HG02798 (cell line): ENCODE measurements around the gene NRXN3.
"Not testable (repeated sequence)": the region's sequence is repeated elsewhere in the genome, so short reads cannot be mapped to it uniquely, and the experiment has no call there.

ENCODE experiments used
- ATAC-seq: cut with Tn5 transposase; IDR thresholded peaks from one replicate; pipeline ENCODE4 v1.9.1; 2021; ENCODE audit warnings: mild to moderate bottlenecking; ENCODE audit not compliant: unreplicated experiment, poor library complexity

The NRXN3 gene

GRCh38 chr14:78451319-78451695 lies 281.1 kb downstream of the NRXN3 start:
- ATAC-seq = no peak

DNA sequence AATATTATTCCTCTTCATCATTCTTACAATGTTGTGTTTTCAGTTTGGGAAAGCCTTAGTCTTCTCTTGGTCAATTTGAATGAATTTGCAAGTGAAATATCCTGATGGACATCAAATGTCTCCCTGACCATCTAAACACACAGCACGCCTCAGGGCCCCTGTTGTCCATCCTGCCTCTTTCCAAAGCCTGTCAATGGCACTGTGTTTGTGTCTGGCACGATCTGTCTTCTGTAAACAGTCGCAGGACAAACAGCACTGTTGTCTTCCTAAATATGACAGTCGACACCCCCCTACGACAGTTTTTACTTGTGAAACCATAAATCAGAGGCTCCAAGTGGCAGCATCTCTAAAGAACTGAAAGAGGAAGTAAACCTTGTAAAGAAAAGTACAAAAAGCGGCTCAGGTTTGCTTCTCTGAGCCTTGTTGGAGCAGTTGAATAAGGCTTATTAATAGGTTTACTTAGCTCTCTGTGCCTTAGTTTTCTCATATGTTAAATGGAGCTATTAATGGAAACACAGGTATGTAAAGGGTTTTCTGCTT lies 285.8 kb downstream of the NRXN3 start:
- ATAC-seq = peak; percentile 89

- ATAC-seq = no peak
These were observed 299.8 kb downstream of the NRXN3 start for GRCh38 chr14:78469947-78470346.

- no peak for ATAC-seq
These were observed 309.1 kb downstream of the NRXN3 start for GRCh38 chr14:78479127-78479780.

DNA sequence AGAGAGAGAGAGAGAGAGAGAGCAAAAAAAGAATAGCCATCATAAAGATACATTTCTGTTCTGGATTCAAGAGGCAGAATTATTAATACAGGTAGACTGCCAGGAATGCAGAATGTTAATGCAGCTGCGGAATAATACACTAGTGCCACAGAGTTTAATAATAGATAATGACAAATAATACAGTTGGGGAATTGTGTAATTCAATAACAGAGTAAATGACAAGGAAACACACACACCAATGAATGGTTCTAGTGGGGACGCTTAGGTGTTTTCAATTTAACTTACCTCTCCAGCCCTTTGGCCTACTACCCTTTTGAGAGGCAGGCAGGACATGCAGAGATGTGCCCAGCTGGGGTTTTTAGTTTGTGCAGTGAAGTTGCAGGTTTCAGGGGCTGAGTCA lies 313.9 kb downstream of the NRXN3 start:
- no peak for ATAC-seq

- no peak for ATAC-seq
These were observed 315.9 kb downstream of the NRXN3 start for GRCh38 chr14:78486081-78486480.

DNA sequence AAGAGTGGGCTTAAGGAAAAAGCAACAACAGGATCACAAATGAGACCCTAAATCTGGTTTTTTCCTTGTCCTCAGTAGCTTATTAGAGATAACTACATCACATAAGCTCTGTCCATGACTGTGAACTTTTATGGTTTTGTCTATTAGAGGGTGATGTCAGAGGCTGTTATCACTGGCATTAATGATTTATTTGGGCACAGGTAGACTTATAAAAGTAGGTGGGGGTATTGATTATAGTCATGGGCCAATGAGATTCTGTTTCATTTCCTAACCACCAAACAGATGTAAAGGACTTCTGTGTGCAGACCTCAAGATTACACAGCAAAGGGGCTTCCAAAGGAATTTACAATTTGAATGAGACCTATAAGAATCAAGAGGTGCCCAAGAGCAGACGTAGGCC lies 316.4 kb downstream of the NRXN3 start:
- ATAC-seq = no peak

DNA sequence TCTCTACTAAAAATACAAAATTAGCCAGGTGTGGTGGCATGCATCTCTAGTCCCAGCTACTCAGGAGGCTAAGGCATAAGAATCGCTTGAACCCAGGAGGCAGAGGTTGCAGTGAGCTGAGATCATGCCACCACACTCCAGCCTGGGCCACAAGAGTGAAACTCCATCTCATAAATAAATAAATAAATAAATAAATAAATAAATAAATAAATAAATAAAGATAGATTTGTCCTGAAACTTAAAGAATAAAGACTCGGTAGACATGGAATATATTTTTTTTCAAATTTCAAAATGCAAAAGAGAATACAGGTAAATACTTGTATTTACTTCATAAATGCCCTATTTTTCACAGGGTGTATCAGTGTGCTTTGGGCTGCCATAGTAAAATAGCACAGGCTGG lies 317.4 kb downstream of the NRXN3 start:
- ATAC-seq = not testable (repeated sequence)

- no peak for ATAC-seq
These were observed 318.8 kb downstream of the NRXN3 start for GRCh38 chr14:78488938-78489337.

GRCh38 chr14:78491048-78491447 lies 320.9 kb downstream of the NRXN3 start:
- ATAC-seq = no peak

DNA sequence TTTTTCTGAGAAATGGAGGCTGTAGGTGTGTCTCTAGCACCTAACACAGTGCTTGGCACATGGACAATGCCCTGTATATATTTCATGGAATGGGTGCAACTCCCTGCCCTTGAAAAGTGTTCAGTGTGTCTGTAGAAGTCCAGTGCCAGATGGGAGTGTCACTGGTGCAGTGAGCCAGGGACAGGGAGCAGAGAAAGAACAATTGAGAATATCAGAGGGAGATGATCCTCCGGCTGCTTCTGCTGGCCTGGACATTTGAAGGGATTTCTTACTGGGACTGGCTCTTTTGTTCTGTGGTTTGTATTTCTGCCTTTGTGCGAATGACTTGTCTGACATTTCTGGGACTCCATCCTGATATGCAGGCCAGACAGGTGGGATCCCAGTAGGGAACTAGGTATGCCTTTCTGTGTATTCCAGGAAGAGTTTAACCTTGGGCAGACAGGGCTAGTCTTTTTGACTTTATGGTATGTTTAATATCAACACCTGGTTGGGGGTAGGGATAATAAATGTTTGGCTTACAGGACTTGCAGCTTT lies 328.0 kb downstream of the NRXN3 start:
- no peak for ATAC-seq

DNA sequence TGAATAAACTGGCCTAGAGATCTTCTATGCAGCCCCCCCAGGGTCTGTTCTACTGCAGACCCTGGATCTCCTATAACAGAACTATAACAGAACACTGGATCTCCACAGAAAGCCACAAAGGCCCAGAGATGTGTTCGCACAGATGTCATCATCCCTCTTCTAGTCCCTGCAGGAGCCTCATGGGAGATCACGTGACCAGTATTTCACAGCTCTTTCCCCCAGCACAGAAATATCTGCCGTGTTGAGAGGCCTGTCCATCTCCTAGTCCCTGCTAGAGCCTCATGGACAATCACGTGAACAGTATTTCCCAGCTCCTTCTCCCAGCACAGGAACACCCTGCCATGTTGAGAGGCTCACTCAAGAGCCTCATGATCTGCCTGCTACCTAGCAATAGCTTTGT lies 331.7 kb downstream of the NRXN3 start:
- ATAC-seq = no peak

- no peak for ATAC-seq
These were observed 337.9 kb downstream of the NRXN3 start for GRCh38 chr14:78508023-78508422.

DNA sequence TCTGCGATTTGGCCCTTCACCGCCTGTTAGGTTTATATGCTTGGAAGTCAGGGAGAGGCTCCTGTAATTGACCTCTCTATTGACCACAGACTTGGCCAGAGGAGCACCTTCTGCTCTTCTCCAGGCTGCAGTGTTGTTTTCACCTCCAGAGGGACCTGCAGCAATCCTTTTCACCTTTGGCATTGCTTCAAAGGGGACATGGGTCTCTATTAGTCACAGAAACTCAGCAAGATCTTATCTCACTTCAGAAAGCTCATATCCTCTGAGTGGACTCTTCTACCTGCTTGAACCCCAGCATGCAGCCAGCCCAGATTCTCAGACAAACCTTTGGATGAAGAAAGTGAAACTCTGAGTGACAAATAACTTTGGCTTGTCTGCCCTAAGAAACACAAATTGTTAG lies 339.3 kb downstream of the NRXN3 start:
- ATAC-seq = no peak

DNA sequence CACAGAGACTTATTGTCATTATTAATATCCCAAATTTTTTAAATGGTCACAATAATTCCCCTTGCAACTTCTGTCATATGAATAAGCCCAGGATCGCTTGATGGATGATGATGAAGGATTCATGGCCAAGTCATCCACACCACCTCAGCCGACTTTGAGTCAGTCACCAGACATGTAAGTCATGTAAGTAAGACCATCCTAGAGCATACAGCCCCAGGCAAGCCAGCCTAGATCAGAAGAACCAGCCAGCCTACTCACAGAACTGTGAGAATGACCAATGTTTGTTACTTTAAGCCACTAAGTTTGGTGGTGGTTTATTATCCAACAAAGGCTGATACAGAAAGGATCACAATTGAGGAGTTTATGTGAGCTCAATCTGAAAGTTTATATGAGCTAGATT lies 341.8 kb downstream of the NRXN3 start:
- ATAC-seq = no peak

DNA sequence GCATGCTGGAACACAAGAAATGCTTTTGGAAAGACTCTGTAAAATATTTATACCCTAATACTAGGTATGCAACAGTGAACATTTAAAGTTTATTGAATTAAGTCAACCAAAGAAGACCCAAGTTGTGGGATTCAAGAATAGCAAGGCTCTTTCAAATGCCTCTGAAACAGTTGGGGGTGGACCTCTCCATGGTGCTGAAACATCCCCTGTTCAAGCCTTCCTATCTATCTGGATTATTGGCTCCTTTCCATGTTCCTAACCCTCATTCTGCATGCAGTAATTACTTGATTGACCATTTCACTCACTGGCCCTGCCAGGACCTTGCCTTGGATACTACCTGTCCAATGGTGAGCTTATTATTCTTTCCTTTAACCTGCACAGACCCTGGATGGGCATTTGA lies 349.7 kb downstream of the NRXN3 start:
- ATAC-seq = no peak

DNA sequence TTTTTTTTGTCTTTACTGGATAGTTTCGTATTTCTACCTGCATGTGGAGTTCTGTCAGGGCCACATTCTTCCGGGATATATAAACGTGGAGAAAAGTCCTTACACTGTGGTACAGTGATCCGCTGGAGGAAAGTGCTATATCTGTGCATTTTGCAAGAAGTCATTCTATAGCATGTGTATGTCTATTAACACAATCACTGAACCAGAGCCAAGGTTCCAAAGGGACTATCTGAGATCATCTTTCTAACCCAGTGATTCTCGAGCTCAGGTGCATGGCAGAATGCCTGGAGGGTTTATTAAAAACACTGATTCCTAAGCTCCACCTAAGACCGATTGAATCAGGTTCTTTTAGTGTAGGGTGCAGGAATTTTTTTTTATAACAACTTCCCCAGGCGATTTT lies 354.0 kb downstream of the NRXN3 start:
- no peak for ATAC-seq

GRCh38 chr14:78524766-78525165 lies 354.6 kb downstream of the NRXN3 start:
- ATAC-seq = no peak

DNA sequence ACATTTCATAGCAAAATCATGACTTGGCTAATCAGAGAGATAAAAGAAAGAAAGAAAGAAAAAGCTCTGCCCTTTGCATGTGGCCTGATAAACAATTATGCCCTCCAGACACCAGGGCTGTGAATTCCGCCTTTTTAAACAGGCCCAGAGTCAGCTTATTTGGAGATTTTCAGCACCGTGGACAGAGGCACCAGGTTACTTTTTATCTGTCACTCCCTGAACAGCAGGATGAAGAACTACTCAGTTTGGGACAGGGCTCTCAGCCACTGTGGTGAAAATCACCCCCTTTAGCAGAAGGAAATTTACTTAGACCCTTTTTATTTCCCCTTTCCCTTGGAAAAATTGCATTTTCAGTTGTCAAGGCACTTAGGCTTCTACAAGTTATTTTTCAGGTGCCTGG lies 359.9 kb downstream of the NRXN3 start:
- ATAC-seq = no peak

- no peak for ATAC-seq
These were observed 364.0 kb downstream of the NRXN3 start for GRCh38 chr14:78534141-78534540.

DNA sequence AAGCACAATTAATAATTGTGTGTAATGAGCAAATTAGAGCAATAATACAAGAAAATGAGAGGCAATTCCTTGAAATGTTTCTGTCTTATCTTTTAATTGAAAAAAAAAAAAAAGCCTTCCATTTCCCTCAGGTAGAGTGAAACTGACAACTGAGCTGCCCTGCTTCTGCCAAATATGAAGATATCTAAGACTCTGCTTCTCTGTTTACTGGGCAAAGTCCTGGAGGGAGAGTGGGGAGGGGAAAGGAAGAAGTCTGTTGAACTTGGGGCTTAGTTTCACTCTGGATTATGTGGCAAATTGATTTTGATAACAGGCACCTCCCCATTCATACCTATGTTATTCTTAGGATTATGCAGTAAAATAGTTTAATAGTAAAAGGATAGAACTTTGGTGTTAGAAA lies 364.9 kb downstream of the NRXN3 start:
- no peak for ATAC-seq

DNA sequence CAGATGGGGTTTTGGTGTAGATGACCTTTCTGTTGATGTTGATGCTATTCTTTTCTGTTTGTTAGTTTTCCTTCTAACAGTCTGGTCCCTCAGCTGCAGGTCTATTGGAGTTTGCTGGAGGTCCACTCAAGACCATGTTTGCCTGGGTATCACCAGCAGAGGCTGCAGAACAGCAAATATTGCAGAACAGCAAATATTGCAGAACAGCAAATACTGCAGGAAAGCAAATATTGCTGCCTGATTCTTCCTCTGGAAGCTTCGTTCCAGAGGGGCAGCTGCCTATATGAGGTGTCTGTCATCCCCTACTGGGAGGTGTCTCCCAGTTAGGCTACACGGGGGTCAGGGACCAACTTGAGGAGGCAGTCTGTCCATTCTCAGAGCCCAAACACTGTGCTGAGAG lies 371.6 kb downstream of the NRXN3 start:
- not testable (repeated sequence) for ATAC-seq
